Natural killer cell (primary cell): Measurements from ENCODE around the gene STN1. TPM values are rescaled to one million over a fixed set of nuclear protein-coding genes. Genes with fewer than 3 reads are reported as not detected.

Experiments used
- ATAC-seq, 3 donors: fragments of 150-1000 bp in 2 of 3; fragments of 200-7000 bp in 1 of 3; cut with Tn5 transposase; 1 replicate in 1 of 3; 2 replicates in 2 of 3; pipeline ENCODE4 v1.10.0; 2021; ENCODE audit warnings: mild to moderate bottlenecking in 2 of 3, moderate library complexity in 2 of 3
- DNase-seq, 2 donors: peaks; one replicate each; pipeline versions ENCODE4 v3.0.0 to v3.0.0-alpha.2; 2013 to 2021; ENCODE audit warnings: mixed read lengths in 1 of 2
- H3K27ac ChIP-seq: one replicate; pipeline ENCODE4 v1.5.1; 2013; ENCODE audit warnings: mild to moderate bottlenecking, low read length
- H3K27me3 ChIP-seq: one replicate; pipeline ENCODE4 v1.6.1; 2013; ENCODE audit warnings: low read length; ENCODE audit not compliant: control insufficient read depth, insufficient read depth
- H3K36me3 ChIP-seq: one replicate; pipeline ENCODE4 v1.6.1; 2013; ENCODE audit warnings: low read length; ENCODE audit not compliant: control insufficient read depth, insufficient read depth
- H3K4me1 ChIP-seq: one replicate; pipeline ENCODE4 v1.6.1; 2013; ENCODE audit warnings: low read length; ENCODE audit not compliant: control insufficient read depth, insufficient read depth
- H3K4me3 ChIP-seq: one replicate; pipeline ENCODE4 v1.5.1; 2013; ENCODE audit warnings: low read length
- H3K9me3 ChIP-seq: one replicate; pipeline ENCODE4 v1.6.1; 2013; ENCODE audit warnings: low read length; ENCODE audit not compliant: control insufficient read depth, insufficient read depth
- H3K27ac Mint-ChIP-seq, 2 donors: one replicate each; pipeline ENCODE4 v1.8.0; 2022; ENCODE audit warnings: mild to moderate bottlenecking in 2 of 2, mixed read lengths in 2 of 2, moderate library complexity in 1 of 2
- H3K27me3 Mint-ChIP-seq, 2 donors: one replicate each; pipeline ENCODE4 v1.8.0; 2022; ENCODE audit warnings: low read depth in 2 of 2, mixed read lengths in 2 of 2
- H3K36me3 Mint-ChIP-seq: one replicate; pipeline ENCODE4 v1.8.0; 2022; ENCODE audit warnings: mixed read lengths
- H3K4me1 Mint-ChIP-seq, 2 donors: one replicate each; pipeline ENCODE4 v1.8.0; 2022; ENCODE audit warnings: mixed read lengths in 2 of 2
- H3K4me3 Mint-ChIP-seq: one replicate; pipeline ENCODE4 v1.8.0; 2022; ENCODE audit warnings: mild to moderate bottlenecking, moderate library complexity, mixed read lengths
- H3K9me3 Mint-ChIP-seq, 2 donors: one replicate each; pipeline ENCODE4 v1.8.0; 2022; ENCODE audit warnings: mixed read lengths in 2 of 2
- WGBS: methylation state at CpG from one replicate; pipeline ENCODE4 v1.1.7; 2013; ENCODE audit warnings: missing lambda C conversion rate; ENCODE audit not compliant: insufficient coverage; 5-methylcytosine and 5-hydroxymethylcytosine counted together
- intact Hi-C: fragments of 100-400 bp; cut with micrococcal nuclease; formaldehyde crosslinking; loops from one replicate; pipeline ENCODE4 v1.14.2; 2022
- total RNA-seq, 4 donors: library from RNA; stranded (reverse); fragments of 120-200 nt in 1 of 4; gene quantifications; one replicate each; pipeline versions ENCODE4 v1.2.3 to v1.2.4, GENCODE V29; 2013 to 2022
- TF ChIP-seq, protein P1 (sequence below): fragments of 200-600 bp; IDR thresholded peaks from one replicate; pipeline ENCODE4 v1.8.0; 2022; ENCODE audit warnings: antibody characterized with exemption

The STN1 gene
- total RNA-seq = 10 to 100 TPM; 31.7 to 53.4 (median 34.0) TPM
- total RNA-seq (2013) = 77.0 TPM

DNA sequence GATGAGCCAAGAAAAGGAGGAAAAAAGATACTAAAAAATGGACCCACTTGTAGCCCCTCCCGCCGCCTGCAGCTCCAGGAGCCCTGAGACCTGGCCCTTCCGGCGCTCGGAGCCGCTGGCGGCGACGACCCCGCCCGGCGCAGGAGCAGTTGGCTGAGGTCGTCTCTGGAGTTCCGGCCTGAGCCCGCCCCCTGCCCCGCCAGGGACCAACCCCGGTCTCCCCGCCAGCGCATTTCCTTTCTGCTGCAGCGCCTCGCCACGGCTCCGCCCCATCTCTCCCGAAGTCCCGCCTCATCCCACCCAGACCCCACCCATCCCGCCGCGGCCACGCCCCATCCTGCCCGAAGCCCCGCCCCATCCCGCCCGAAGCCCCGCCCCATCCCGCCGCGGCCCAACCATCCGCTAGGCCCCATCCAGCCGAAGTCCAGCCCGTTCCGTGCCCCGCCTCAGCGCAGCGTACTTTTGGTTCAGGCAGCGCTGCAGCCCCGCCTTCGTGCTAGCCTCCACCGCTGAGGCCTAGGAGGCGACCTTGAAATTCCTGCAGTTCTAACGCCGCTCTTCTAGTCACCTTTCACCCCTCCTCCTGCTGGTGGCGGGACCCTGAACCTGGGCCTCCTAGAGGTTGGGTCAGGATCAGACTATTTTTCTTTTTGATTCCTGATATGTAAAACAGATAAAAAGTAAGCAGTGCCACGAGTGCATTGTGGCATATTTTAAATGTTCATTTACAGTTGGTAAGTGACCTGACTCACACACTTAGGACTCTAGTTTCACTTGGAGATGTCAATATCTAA lies at the start of gene STN1:
TSS of gene STN1 (minus strand) at position 132 of the 794 bp plus-strand sequence. CDS start 590 bp downstream, outside the sequence.
- Mint-ChIP-seq H3K4me3 (peak within 1 kb of the TSS; percentile 96), H3K27ac (peak within 1 kb of the TSS; percentile 94 to 97), H3K36me3 (no peaks in the 10 kb centered on the region), H3K9me3 (no peaks in the 10 kb centered on the region), H3K27me3 (no peaks in the 10 kb centered on the region), H3K4me1 (peaks cover 34 to 40% of the 10 kb centered on the region in 2 donors)
- Histone ChIP-seq H3K27me3 (no peaks in the 10 kb centered on the region), H3K4me3 (peak within 1 kb of the TSS; percentile 71), H3K27ac (peak within 1 kb of the TSS; percentile 69), H3K36me3 (no peaks in the 10 kb centered on the region), H3K4me1 (peaks cover 41% of the 10 kb centered on the region), H3K9me3 (peaks cover 6% of the 10 kb centered on the region)
- ATAC-seq (peak; percentile 89 to 98 (median 92)), DNase-seq (peak; percentile 88 to 97)
- WGBS = under 1% methylated on average over 53 of the region's 53 CpGs
- intact Hi-C loops = loop anchor here (2.0 to 10.0 kb wide), 3 partner anchors 49 to 407 kb away; partner anchors contain the start of genes GSTO2 and SLK
- TF ChIP-seq, protein P1, sequence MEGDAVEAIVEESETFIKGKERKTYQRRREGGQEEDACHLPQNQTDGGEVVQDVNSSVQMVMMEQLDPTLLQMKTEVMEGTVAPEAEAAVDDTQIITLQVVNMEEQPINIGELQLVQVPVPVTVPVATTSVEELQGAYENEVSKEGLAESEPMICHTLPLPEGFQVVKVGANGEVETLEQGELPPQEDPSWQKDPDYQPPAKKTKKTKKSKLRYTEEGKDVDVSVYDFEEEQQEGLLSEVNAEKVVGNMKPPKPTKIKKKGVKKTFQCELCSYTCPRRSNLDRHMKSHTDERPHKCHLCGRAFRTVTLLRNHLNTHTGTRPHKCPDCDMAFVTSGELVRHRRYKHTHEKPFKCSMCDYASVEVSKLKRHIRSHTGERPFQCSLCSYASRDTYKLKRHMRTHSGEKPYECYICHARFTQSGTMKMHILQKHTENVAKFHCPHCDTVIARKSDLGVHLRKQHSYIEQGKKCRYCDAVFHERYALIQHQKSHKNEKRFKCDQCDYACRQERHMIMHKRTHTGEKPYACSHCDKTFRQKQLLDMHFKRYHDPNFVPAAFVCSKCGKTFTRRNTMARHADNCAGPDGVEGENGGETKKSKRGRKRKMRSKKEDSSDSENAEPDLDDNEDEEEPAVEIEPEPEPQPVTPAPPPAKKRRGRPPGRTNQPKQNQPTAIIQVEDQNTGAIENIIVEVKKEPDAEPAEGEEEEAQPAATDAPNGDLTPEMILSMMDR = no peak

DNA sequence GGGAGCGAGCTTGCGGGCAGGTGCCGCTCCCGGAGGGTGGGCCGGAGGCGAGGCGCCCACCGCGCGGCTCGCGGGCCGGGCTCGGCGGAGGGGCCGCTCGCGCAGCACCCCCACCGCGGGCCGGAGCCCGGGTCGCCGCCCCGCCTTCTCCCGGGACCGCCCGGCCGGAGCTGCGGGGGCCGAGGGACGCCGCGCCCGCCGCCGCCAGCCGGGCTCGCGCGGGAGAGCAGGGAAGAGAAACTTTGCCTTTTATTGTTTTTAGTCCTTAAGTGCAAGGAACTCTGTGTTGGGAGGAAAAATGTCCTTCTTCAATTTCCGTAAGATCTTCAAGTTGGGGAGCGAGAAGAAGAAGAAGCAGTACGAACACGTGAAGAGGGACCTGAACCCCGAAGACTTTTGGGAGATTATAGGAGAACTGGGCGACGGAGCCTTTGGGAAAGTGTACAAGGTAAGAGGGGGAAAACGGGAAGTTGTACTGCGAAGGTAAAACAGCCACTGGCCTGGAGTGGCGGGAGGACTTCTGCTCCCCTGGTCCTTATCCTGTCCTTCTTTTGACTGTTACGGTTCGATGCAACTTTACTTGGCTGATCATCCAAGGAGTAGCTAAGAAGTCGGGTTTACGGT lies 49.6 kb upstream of the STN1 start:
- Mint-ChIP-seq H3K4me3 (peak overlapping the region; percentile 92), H3K27me3 (no peaks in the 10 kb centered on the region), H3K36me3 (no peaks in the 10 kb centered on the region), H3K27ac (peak overlapping the region; percentile 88 to 90), H3K4me1 (peaks cover 37 to 42% of the 10 kb centered on the region in 2 donors), H3K9me3 (no peaks in the 10 kb centered on the region)
- peak overlapping the region; percentile 79 for H3K4me3 ChIP-seq
- intact Hi-C loops = loop anchor here (1.0 to 2.0 kb wide), 4 partner anchors 16 to 154 kb away; partner anchors contain the start of gene STN1
- no peaks in the 10 kb centered on the region for H3K36me3 ChIP-seq
- peak in 1 of 2 donors; percentile 50 for DNase-seq
- H3K27me3 ChIP-seq = no peaks in the 10 kb centered on the region
- WGBS = under 1% methylated on average over 55 of the region's 55 CpGs
- ATAC-seq = peak; percentile 41 to 47 (median 47)
- H3K9me3 ChIP-seq = no peaks in the 10 kb centered on the region
- TF ChIP-seq, protein P1 = no peak
- peaks cover 19% of the 10 kb centered on the region for H3K4me1 ChIP-seq
- H3K27ac ChIP-seq = peak overlapping the region; percentile 59

GRCh38 chr10:103966671-103967447 lies 48.9 kb upstream of the STN1 start, which contains the start of gene SLK:
Gene SLK, plus strand, starts transcription at chr10:103967140. Its CDS starts 606 bp downstream, at chr10:103967746.
- no peaks in the 10 kb centered on the region for H3K9me3 ChIP-seq
- Mint-ChIP-seq H3K36me3 (no peaks in the 10 kb centered on the region), H3K9me3 (no peaks in the 10 kb centered on the region), H3K4me3 (peak within 1 kb of the TSS; percentile 95), H3K27me3 (no peaks in the 10 kb centered on the region), H3K27ac (peak within 1 kb of the TSS; percentile 90 to 92), H3K4me1 (peaks cover 35 to 36% of the 10 kb centered on the region in 2 donors)
- peak within 1 kb of the TSS; percentile 96 for H3K4me3 ChIP-seq
- peak within 1 kb of the TSS; percentile 88 for H3K27ac ChIP-seq
- H3K4me1 ChIP-seq = peaks cover 19% of the 10 kb centered on the region
- WGBS = under 1% methylated on average over 92 of the region's 92 CpGs
- peak; percentile 89 to 96 for DNase-seq
- H3K36me3 ChIP-seq = no peaks in the 10 kb centered on the region
- ATAC-seq = peak; percentile 88 to 96 (median 91)
- H3K27me3 ChIP-seq = no peaks in the 10 kb centered on the region
- intact Hi-C loops = loop anchor here (1.0 to 2.0 kb wide), 3 partner anchors 16 to 79 kb away; partner anchors contain the start of gene STN1
- TF ChIP-seq, protein P1 = no peak
